CD1c-positive myeloid dendritic cell (primary cell): ENCODE data around the gene NRXN2.

Source experiments
- DNase-seq: peaks from one replicate; pipeline ENCODE4 v3.0.0-alpha.2; 2016; ENCODE audit errors: extremely low spot score

Gene NRXN2

GRCh38 chr11:64628596-64628995, 94.4 kb downstream of the NRXN2 start:
- no peak for DNase-seq

DNA sequence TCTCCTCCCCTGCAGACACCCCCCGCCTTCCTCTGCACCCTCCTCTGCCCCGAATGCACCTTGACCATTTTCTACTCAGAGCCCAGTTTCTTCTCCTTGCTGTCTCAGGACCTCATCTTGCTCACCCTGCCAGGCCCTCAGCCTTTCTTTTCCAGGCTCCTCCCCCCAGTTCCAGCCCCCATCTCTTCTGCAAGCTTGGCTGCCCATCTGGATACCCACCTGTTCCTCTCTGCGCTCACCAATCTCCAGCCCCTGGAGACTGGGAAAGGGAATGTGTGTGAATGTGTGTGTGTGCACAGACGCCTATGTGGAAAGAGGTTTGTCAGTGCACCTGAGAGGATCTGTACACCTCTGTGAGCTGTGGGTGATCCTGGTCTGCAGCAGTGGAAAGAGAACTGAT, 95.6 kb downstream of the NRXN2 start:
- no peak for DNase-seq

GRCh38 chr11:64626637-64627036, 96.4 kb downstream of the NRXN2 start:
- no peak for DNase-seq

DNA sequence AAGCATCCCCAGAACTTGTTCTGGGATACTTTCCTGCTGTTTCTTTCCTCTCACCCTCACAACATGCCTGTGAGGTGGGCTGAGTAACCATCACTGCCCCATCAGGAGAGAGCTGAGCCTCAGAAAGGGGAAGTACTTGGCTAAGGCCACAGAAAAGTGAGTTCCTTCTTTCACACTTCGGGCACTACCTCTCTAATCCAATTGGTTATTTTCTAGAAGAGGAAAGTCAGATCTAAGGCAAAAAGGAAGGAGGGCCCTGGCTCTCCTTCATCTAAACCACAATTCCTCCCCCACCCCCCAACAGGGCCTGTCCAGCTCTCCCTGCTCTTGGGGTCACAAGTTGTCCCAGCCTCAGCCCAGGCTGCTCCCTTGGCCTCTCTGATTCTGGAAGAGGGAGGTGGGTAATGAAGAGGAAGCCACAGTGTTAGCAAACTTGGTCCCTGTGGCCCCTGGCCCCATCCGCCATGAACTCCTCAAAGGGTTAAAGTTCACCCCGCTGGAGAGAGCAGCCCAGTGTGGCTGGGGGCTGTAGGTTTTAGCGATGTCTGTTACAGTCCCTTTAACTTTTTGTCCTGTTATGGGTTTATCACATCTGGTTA, 98.0 kb downstream of the NRXN2 start:
- DNase-seq: peak; percentile 80

DNA sequence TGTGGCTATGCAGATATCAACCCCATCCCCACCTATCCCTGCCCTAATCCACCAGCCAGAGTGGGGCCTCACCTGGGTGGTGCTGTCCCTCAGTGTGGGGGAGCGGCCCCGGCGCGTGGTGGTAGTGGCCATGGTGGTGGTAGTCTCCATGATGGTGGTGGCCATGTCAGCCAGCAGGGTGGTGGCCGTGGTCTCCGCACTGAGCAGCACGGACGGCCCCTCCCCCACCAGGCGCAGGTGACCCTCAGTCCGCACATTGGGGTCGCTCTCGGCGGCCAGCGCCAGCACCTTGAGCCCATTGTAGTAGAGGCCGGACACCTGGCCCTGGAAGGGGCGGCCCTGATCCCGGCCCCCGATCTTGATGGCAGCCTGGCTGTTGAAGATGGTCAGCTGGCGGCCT, 100.3 kb downstream of the NRXN2 start:
- no peak for DNase-seq

GRCh38 chr11:64621283-64622019, 101.5 kb downstream of the NRXN2 start:
- no peak for DNase-seq

DNA sequence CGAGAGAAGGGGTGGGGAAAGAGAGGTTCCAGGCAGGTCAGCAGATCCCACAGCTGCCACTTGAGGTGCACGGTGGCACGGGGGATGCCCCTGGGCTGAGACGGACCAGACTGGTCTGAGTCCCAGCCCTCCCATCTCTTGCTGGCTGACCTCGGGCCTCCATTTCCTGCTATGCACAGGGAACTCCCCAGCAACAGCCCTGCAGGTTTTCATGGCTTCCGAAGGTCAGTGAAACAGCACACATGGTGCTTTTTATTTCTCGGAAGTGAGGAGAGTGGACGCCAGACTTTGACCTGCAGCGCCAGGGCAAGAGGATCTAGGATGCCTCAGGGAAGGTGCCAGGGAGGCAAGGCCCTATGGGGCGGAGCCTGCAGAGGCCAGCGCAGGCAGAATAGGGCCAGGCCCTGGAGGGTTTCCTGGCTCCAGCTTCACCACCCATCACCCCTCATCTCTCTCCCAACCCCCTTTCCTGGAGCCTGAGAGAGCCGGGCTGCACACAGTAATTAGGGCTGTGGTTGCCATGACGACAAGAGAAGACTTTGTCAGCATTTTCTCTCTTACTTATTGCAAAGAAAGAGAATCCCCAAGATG, 102.5 kb downstream of the NRXN2 start:
- no peak for DNase-seq

DNA sequence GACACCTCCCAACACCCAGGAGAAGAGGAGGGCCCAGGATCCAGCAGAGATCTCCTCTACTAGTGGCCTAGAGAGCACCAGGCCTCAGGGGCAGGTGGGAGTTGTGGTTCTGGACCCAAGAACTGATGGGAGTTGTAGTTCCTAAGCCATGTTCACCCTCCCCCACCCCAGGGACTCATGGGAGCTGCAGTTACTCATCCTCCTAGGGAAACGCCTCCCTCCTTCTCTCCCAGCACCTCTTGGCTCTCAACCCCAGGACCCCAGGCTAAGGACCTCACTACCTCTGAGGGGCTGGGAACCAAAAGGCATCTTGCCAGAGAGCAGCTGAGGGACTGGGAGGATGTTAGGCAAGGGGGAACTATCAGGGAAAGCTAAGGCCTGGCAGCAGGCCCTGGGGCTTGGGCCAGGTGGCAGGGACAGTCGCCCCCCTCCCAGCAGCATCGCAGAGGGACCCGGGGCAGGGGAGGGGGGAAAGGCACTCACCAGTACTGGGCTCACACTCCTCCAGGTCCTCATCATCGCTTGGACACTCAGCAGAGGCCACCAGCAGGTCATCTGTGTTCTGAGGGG, 103.1 kb downstream of the NRXN2 start:
- no peak for DNase-seq

- DNase-seq: no peak
Measured at GRCh38 chr11:64619196-64619595, 103.8 kb downstream of the NRXN2 start.

- no peak for DNase-seq
Measured at GRCh38 chr11:64616817-64617216, 106.2 kb downstream of the NRXN2 start.

GRCh38 chr11:64614917-64615316, 108.1 kb downstream of the NRXN2 start:
- DNase-seq: peak; percentile 24

GRCh38 chr11:64613648-64614047, 109.3 kb downstream of the NRXN2 start:
- no peak for DNase-seq

GRCh38 chr11:64611869-64612646, 110.9 kb downstream of the NRXN2 start:
- peak; percentile 44 for DNase-seq

DNA sequence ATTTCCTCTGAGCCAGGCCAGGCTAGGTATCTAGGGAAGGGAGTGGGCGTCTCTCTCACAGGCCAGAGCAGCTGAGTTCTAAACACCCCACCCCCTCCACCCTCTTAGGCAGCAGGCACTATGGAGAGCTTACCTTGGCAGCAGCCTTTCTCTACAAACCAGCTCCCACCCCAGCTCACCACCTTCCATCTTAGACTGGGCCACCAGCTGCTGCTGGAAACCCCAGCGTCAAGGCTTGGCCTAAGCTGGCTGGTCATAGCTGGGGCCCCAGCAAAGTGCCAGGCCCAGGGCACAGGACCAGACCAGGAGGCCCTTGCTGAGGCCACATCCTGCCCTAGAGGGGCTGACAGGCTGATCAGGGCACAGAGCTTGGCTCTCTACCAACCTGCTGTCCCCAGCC, 111.8 kb downstream of the NRXN2 start:
- DNase-seq: no peak

- DNase-seq: no peak
Measured at GRCh38 chr11:64610596-64610995, 112.4 kb downstream of the NRXN2 start.

DNA sequence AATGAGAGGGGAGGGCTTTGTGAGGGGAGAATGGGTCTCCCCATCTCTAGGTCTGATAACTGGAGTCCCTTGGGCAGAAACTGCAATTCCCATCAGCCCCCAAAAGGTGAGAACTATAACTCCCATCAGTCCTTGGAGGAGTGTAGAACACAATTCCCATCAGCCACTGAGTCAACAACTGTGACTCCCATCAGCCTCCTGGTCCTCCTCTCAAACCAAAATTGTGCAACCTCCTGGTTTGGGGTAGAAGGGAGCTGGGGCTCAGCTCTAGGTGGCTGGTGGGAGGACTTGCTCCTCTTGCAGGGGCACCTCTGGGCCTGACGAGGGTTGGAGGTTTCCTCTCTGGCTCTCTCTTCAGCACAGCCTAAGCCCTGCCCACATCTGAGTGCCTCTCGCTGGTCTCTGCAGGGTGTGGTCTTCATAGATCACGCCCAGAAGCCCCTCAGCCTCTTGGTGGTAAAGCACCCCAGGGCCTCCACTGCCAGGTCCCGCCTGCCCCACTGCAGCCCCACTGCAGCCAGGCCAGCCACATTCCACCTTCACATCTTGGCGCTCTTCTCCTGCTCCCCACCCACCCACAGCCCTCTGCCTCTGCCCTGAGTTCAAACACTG, 113.5 kb downstream of the NRXN2 start:
- DNase-seq: no peak

DNA sequence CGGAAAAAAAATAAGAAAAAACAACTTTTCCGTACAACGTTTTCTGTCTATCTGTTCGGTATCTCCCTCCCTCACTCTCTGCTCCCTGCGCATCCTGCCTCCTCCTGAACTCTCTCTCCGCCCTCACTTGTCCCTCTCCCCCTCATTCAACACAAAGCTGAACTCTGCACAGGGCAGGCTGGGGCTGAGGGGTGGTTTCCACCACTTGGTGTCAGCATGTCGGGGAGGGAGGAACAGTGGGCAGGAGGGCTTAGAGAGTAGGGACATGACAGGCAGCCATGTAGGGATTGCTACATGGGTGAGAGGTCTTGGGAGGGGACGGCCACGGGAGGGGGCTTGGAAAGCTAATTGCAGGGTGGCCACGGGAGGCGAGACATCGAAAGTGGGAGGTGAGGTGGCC, 114.4 kb downstream of the NRXN2 start:
- no peak for DNase-seq

- DNase-seq: no peak
Measured at GRCh38 chr11:64608046-64608445, 115.0 kb downstream of the NRXN2 start.

DNA sequence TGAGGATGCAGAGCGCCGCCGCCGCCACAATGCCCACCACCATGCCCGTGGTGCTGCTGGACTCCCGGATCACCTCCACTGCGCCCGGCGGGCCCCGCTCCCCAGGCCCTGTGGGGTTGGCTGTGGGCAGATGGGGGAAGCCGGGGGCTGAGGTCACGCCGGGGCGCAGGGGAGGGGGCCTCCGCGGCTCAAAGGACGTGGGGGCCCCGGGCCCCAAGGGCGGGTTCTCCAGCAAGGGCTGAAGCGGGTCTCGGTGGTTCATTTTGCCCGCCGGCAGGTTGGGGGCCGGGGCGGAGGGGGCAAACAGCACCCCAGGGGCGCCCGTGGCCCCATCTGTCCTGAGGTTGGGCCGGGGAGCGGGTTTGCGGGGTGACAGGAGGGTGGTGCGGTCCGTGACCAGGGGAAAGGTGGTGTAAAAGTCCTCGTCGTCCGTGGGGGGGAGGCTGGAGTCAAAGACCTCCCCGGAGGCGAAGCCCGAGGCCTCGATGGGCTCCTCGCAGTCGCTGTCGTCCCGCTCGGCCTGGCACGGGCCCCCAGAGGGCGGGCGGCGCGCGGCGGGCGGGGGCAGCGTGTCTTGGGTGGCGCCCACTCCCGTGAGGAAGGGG, 115.5 kb downstream of the NRXN2 start:
- no peak for DNase-seq

DNA sequence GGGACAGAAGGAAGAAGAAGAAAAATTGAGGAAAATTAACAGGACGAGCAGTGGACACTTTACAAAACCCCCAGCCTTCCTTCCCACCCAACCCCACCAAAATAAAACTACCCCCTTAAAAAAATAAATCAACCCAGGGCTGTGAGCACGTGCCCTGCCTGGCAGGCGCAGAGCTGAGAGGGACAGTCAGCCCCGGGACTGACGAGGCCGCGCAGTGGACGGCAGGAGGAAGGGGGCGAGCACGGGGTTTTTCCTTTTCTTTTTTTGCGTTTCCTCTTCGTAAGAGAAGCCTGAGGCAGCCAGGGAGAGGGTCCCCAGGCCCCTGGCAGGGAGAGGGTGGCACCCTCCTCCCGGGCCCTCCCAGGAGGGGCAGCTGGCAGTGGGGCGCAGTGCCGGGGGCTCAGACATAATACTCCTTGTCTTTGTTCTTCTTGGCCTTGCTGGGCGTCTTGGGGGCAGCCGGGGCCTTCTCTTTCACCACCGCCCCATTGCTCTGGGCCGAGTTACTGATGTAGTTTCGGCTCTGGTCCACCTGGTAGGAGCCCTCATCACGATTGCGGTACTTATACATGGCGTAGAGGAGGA, 116.1 kb downstream of the NRXN2 start:
- no peak for DNase-seq
